NCI-H2196 (cell line): Measurements from ENCODE around the gene NFAM1.

Experiments used
- DNase-seq: peaks from one replicate; lab custom pipeline; 2025; ENCODE audit not compliant: unreplicated experiment; lab: John Stamatoyannopoulos, UW

Gene NFAM1

GRCh38 chr22:42416671-42417230 lies 15.5 kb downstream of the NFAM1 start:
- no peak for DNase-seq

- DNase-seq: no peak
Observed at GRCh38 chr22:42414565-42415303, 17.5 kb downstream of the NFAM1 start.

- DNase-seq: no peak
Observed at GRCh38 chr22:42414021-42414420, 18.2 kb downstream of the NFAM1 start.

GRCh38 chr22:42412744-42413333 lies 19.4 kb downstream of the NFAM1 start:
- no peak for DNase-seq

- no peak for DNase-seq
Observed at GRCh38 chr22:42410708-42411107, 21.5 kb downstream of the NFAM1 start.

- DNase-seq: no peak
Observed at GRCh38 chr22:42408810-42409529, 23.2 kb downstream of the NFAM1 start.

GRCh38 chr22:42408276-42408675 lies 23.9 kb downstream of the NFAM1 start:
- no peak for DNase-seq

- no peak for DNase-seq
Observed at GRCh38 chr22:42404266-42404665, 27.9 kb downstream of the NFAM1 start.

- DNase-seq: no peak
Observed at GRCh38 chr22:42401535-42402334, 30.5 kb downstream of the NFAM1 start.

- no peak for DNase-seq
Observed at GRCh38 chr22:42400811-42401534, 31.2 kb downstream of the NFAM1 start.

- peak; percentile 94 for DNase-seq
Observed at GRCh38 chr22:42399315-42400271, 32.6 kb downstream of the NFAM1 start.

GRCh38 chr22:42397332-42398249 lies 34.6 kb downstream of the NFAM1 start:
- peak; percentile 17 for DNase-seq

- DNase-seq: no peak
Observed at GRCh38 chr22:42396621-42397331, 35.4 kb downstream of the NFAM1 start.

GRCh38 chr22:42389143-42389542 lies 43.1 kb downstream of the NFAM1 start:
- DNase-seq: peak; percentile 70

GRCh38 chr22:42388130-42388797 lies 43.9 kb downstream of the NFAM1 start:
- DNase-seq: peak; percentile 94

- DNase-seq: no peak
Observed at GRCh38 chr22:42387631-42388030, 44.6 kb downstream of the NFAM1 start.

GRCh38 chr22:42385696-42386095 lies 46.5 kb downstream of the NFAM1 start:
- DNase-seq: no peak
